Epithelial cell of esophagus (primary cell): ENCODE data around the gene NAGS.
A peak's percentile ranks its signal among the peaks of the same experiment; 100 is the strongest.
"Not testable (repeated sequence)": the region's sequence is repeated elsewhere in the genome, so short reads cannot be mapped to it uniquely, and the experiment has no call there.

Experiments used
- DNase-seq: peaks from one replicate; pipeline ENCODE4 v3.0.0; 2010; ENCODE audit warnings: low read depth
- H3K4me3 ChIP-seq: 2 replicates; pipeline ENCODE4 v1.5.1; 2011; ENCODE audit warnings: mild to moderate bottlenecking, low read length, control low read depth
- TF ChIP-seq, protein P1 (sequence below): IDR thresholded peaks from 2 replicates; pipeline ENCODE4 v1.5.1; 2011; ENCODE audit warnings: low read depth, mild to moderate bottlenecking, low read length, control low read depth, inconsistent platforms; ENCODE audit not compliant: insufficient read depth; ENCODE audit errors: missing control alignments

Gene NAGS

DNA sequence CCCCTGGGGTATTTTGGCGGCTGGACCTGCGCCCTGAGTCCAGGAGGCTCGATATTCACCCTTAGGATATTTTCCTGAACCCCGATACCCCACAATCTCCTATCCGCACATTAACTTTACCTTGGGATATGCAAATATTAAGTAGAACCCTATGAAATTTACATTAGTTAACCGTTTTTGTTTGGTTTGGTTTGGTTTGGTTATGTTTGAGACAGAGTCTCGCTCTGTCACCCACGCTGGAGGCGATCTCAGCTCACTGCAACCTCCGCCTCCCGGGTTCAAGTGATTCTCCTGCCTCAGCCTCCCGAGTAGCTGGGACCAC lies 9.3 kb upstream of the NAGS start:
- no peak overlapping the region for H3K4me3 ChIP-seq
- DNase-seq: no peak
- TF ChIP-seq, protein P1, sequence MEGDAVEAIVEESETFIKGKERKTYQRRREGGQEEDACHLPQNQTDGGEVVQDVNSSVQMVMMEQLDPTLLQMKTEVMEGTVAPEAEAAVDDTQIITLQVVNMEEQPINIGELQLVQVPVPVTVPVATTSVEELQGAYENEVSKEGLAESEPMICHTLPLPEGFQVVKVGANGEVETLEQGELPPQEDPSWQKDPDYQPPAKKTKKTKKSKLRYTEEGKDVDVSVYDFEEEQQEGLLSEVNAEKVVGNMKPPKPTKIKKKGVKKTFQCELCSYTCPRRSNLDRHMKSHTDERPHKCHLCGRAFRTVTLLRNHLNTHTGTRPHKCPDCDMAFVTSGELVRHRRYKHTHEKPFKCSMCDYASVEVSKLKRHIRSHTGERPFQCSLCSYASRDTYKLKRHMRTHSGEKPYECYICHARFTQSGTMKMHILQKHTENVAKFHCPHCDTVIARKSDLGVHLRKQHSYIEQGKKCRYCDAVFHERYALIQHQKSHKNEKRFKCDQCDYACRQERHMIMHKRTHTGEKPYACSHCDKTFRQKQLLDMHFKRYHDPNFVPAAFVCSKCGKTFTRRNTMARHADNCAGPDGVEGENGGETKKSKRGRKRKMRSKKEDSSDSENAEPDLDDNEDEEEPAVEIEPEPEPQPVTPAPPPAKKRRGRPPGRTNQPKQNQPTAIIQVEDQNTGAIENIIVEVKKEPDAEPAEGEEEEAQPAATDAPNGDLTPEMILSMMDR: no peak

DNA sequence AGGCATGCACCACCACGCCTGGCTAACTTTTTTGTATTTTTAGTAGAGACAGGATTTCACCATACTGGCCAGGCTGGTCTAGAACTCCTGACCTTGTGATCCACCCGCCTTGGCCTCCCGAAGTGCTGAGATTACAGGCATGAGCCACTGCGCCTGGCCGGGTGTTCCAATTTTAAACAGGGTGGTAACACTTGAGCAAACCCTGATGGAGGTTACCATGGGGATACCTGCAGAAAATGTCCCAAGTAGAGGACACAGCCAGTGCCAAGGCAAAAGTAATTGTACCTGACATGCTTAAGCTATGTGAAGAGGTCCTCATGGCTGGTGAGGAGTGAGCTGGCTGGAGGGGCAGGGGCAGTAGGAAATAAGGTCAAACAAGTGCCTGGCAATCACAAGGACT lies 7.2 kb upstream of the NAGS start:
- DNase-seq, H3K4me3 ChIP-seq: not testable (repeated sequence)

- TF ChIP-seq, protein P1: no peak
- H3K4me3 ChIP-seq: no peak overlapping the region
- peak; percentile 39 for DNase-seq
These were observed 5.9 kb upstream of the NAGS start for GRCh38 chr17:43998552-43998951.

DNA sequence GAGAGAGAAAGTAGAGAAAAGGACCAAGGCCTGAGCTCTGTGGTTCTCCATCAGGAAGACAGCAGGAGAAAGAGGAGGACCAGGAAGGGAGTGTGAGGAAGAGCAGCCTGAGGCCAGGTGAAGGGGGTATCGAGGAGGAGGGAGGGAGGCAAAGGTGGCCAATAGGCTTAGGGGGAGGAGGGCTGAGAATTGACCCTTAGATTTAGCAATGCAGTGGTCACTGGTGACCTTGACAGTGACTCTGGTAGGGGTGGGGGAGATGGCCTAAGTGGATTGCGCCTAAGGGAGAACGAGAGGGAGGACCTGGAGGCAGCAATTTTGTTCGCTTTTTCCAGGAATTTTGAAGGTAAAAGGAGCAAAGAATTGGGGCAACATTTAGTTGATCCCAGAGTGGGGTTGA lies 5.4 kb upstream of the NAGS start:
- TF ChIP-seq, protein P1: no peak
- no peak overlapping the region for H3K4me3 ChIP-seq
- no peak for DNase-seq

DNA sequence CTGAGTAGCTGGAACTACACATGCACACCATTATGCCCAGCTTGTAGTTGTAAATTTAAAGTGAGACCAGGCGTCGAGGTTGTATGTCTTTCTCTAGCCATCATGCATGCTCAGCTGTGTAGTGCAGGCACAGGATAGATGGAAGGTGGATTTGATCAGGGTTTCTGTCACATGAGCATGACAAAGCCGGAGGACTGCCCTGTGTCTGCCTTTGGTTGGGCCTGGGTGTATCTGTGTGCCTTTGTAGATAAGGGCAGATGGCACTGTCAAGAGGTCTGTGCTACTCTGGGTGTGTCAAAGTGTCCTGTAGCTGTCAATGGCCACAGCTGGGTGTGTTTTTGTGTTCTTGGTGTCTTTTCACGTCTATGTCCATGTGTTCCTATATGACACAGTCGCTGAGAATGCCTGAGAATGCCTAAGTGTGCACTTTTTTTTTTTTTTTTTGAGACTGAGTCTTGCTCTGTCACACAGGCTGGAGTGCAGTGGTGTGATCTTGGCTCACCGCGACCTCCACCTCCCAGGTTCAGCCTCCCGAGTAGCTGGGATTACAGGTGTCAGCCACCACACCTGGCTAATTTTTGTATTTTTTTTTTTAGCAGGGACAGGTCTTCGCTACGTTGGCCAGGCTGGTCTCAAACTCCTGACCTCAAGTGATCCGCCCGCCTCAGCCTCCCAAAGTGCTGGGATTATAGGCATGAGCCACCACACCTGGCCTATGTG lies 4.1 kb upstream of the NAGS start:
- no peak overlapping the region for H3K4me3 ChIP-seq
- TF ChIP-seq, protein P1: no peak
- DNase-seq: no peak

- H3K4me3 ChIP-seq: no peak overlapping the region
- TF ChIP-seq, protein P1: no peak
- DNase-seq: no peak
These were observed 3.5 kb upstream of the NAGS start for GRCh38 chr17:44000871-44001460.

DNA sequence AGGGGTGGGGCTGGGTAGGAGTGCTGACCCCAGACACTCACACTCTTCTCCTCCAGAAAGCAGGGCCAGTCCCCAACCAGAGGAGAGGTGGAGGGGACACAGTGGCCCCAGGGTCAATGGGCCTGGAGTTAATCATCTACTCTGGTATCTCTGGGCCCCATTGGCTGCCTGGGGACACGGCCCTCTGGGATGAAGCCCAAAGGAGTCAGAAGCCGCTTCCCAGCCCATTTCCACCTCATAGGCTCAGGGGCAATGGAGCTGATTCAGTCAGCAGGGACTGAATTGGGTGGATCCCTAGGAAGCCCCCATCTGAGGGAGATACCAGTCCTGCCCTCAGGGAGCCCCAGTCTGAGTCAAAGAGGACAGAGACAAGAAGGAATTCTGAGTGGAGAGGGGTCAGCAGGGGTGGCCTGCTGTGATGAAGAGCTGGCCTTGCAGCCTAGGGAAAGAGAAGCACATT lies 2.9 kb upstream of the NAGS start:
- no peak for DNase-seq
- no peak overlapping the region for H3K4me3 ChIP-seq
- TF ChIP-seq, protein P1: no peak
